DND-41 (cell line): Measurements from ENCODE around the gene KCTD20.

Experiments used
- ATAC-seq: fragments of 200-7000 bp; cut with Tn5 transposase; 3 replicates; pipeline ENCODE4 v1.9.1; 2021; ENCODE audit warnings: low read depth; ENCODE audit not compliant: insufficient read depth
- DNase-seq: peaks from one replicate; pipeline ENCODE4 v3.0.0-alpha.2; 2020
- H2AFZ ChIP-seq: 2 replicates; pipeline ENCODE4 v1.6.0; 2012; ENCODE audit warnings: low read depth, low read length
- H3K27ac ChIP-seq: 2 replicates; pipeline ENCODE4 v1.5.1; 2012; ENCODE audit warnings: low read length, inconsistent platforms
- H3K27me3 ChIP-seq: fragments of 200-600 bp; sonication (generic); 2 replicates; pipeline ENCODE4 v1.6.0; 2012; ENCODE audit warnings: low read length, mild to moderate bottlenecking, inconsistent platforms; ENCODE audit not compliant: insufficient read depth, poor library complexity
- H3K36me3 ChIP-seq: 2 replicates; pipeline ENCODE4 v1.5.1; 2012; ENCODE audit warnings: low read length, inconsistent platforms; ENCODE audit not compliant: insufficient read depth
- H3K4me1 ChIP-seq: 2 replicates; pipeline ENCODE4 v1.5.1; 2012; ENCODE audit warnings: mild to moderate bottlenecking, low read length; ENCODE audit not compliant: insufficient read depth
- H3K4me2 ChIP-seq: 2 replicates; pipeline ENCODE4 v1.6.0; 2012; ENCODE audit warnings: mild to moderate bottlenecking, moderate library complexity, low read length, inconsistent platforms; ENCODE audit not compliant: insufficient read depth
- H3K4me3 ChIP-seq, 2 experiments: fragments of 200-600 bp in 1 of 2; shearing (Covaris generic) in 1 of 2; 2 replicates each; pipeline ENCODE4 v1.5.1; 2012 to 2016; ENCODE audit warnings: inconsistent platforms in 2 of 2, low read length in 2 of 2, mild to moderate bottlenecking in 2 of 2, low read depth in 1 of 2, moderate library complexity in 1 of 2
- H3K79me2 ChIP-seq: 2 replicates; pipeline ENCODE4 v1.6.0; 2012; ENCODE audit warnings: low read length, inconsistent platforms; ENCODE audit not compliant: insufficient read depth
- H3K9ac ChIP-seq: 2 replicates; pipeline ENCODE4 v1.6.0; 2012; ENCODE audit warnings: low read depth, mild to moderate bottlenecking, inconsistent platforms, low read length, moderate library complexity
- H3K9me3 ChIP-seq: 2 replicates; pipeline ENCODE4 v1.5.1; 2012; ENCODE audit warnings: low read length, moderate library complexity, mild to moderate bottlenecking, inconsistent platforms; ENCODE audit not compliant: insufficient read depth, severe bottlenecking
- H4K20me1 ChIP-seq: 2 replicates; pipeline ENCODE4 v1.6.0; 2012; ENCODE audit warnings: low read length; ENCODE audit not compliant: insufficient read depth
- EZH2 ChIP-seq: IDR thresholded peaks from 3 replicates; pipeline ENCODE4 v1.6.1; 2012; ENCODE audit warnings: borderline replicate concordance, low read depth, mild to moderate bottlenecking, moderate library complexity, low read length, inconsistent platforms; ENCODE audit not compliant: severe bottlenecking
- TF ChIP-seq, protein P1 (sequence below): IDR thresholded peaks from 2 replicates; pipeline ENCODE4 v1.5.1; 2012; ENCODE audit warnings: borderline replicate concordance, low read length, moderate library complexity, mild to moderate bottlenecking; ENCODE audit not compliant: poor library complexity, severe bottlenecking; ENCODE audit errors: extremely low read depth

KCTD20 gene

DNA sequence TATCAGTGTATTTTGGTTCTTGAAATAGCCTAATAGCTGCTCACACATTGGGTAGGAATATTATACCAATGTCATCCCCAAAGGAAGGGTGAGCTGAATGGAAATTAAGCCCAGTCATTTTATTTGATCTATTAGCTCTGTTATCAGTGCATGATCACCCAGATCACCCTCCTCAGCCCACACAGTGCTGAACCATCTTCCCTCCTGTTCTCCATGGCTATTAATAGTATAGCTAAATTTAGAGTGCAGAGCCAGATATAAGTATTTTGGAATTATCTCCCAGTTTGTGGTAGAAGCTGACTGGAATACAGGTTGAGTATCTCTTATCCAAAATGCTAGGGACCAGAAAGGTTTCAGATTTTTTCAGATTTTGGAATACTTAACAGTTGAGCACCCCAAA, 45.4 kb downstream of the KCTD20 start:
- ATAC-seq (no peak), DNase-seq (no peak)
- H3K27ac ChIP-seq = no peak overlapping the region
- no peaks in the 10 kb centered on the region for H3K4me1 ChIP-seq
- H3K4me3 ChIP-seq = no peak overlapping the region
- no peak overlapping the region for H3K9ac ChIP-seq
- H3K27me3 ChIP-seq = no peaks in the 10 kb centered on the region
- H3K4me2 ChIP-seq = no peak overlapping the region
- no peak overlapping the region for H2AFZ ChIP-seq
- no peaks in the 10 kb centered on the region for H3K79me2 ChIP-seq
- H3K9me3 ChIP-seq = no peaks in the 10 kb centered on the region
- H4K20me1 ChIP-seq = no peaks in the 10 kb centered on the region
- H3K36me3 ChIP-seq = peaks cover 61% of the 10 kb centered on the region
- TF ChIP-seq, protein P1, sequence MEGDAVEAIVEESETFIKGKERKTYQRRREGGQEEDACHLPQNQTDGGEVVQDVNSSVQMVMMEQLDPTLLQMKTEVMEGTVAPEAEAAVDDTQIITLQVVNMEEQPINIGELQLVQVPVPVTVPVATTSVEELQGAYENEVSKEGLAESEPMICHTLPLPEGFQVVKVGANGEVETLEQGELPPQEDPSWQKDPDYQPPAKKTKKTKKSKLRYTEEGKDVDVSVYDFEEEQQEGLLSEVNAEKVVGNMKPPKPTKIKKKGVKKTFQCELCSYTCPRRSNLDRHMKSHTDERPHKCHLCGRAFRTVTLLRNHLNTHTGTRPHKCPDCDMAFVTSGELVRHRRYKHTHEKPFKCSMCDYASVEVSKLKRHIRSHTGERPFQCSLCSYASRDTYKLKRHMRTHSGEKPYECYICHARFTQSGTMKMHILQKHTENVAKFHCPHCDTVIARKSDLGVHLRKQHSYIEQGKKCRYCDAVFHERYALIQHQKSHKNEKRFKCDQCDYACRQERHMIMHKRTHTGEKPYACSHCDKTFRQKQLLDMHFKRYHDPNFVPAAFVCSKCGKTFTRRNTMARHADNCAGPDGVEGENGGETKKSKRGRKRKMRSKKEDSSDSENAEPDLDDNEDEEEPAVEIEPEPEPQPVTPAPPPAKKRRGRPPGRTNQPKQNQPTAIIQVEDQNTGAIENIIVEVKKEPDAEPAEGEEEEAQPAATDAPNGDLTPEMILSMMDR = no peak
- TF ChIP-seq EZH2 = no peak

DNA sequence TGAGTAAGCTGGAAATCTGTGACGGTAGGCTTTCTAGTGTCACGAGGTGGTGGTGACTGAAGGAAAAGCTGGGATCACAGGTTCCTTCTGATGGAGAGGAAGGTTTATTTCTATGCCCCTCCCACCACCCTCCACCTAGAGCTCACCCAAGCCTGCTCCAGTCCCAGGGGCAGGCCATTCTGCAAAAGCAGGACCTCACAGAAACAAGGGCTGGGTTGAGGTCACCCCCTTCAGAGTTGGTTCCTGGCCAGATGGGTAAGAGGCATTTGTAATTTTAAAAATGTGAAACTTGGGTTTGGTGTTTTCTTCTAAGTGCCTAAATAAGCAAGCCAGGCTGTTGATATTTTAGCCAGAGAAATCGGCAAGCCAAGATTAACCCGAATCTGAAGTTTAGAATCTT, 46.6 kb downstream of the KCTD20 start:
- Histone ChIP-seq H4K20me1 (no peaks in the 10 kb centered on the region), H3K36me3 (peaks cover 63% of the 10 kb centered on the region)
- TF ChIP-seq, protein P1 = no peak
- TF ChIP-seq EZH2 = no peak

GRCh38 chr6:36491378-36491965, 48.7 kb downstream of the KCTD20 start:
- Histone ChIP-seq H3K27me3 (no peaks in the 10 kb centered on the region), H3K27ac (no peak overlapping the region), H3K79me2 (no peaks in the 10 kb centered on the region), H3K4me3 (no peak overlapping the region), H4K20me1 (no peaks in the 10 kb centered on the region), H3K9ac (no peak overlapping the region), H3K4me1 (no peaks in the 10 kb centered on the region), H3K9me3 (no peaks in the 10 kb centered on the region), H3K4me2 (no peak overlapping the region), H2AFZ (no peak overlapping the region), H3K36me3 (peaks cover 63% of the 10 kb centered on the region)
- ATAC-seq (no peak), DNase-seq (no peak)
- TF ChIP-seq EZH2 = no peak
- TF ChIP-seq, protein P1 = no peak

More for the DNA sequence above, 46.6 kb downstream of the KCTD20 start:
- no peaks in the 10 kb centered on the region for H3K27me3 ChIP-seq
- DNase-seq = no peak
- no peaks in the 10 kb centered on the region for H3K4me1 ChIP-seq
- H3K9ac ChIP-seq = no peak overlapping the region
- no peaks in the 10 kb centered on the region for H3K79me2 ChIP-seq
- no peak overlapping the region for H3K27ac ChIP-seq
- no peak overlapping the region for H3K4me3 ChIP-seq
- no peaks in the 10 kb centered on the region for H3K9me3 ChIP-seq
- ATAC-seq = no peak
- no peak overlapping the region for H2AFZ ChIP-seq
- H3K4me2 ChIP-seq = no peak overlapping the region
